ENCODE measurements around the gene MYLK. TPM values are rescaled to one million over a fixed set of nuclear protein-coding genes. Genes with fewer than 3 reads are reported as not detected.

Gene MYLK
- total and polyA plus RNA-seq, 10 of the 15 experiments (the other 5 are each of a cell fraction or from before 2014, with no cell fraction given): 0.04 to 1.6 (median 0.42) TPM; not detected in 1

GRCh38 chr3:123602325-123602724 is 281.8 kb downstream of the MYLK start:
- 100% methylated on average over 1 of the region's 1 CpG for WGBS (ENCODE audit: insufficient coverage, insufficient replicate concordance, low lambda C conversion rate, missing lambda C conversion rate)
- Histone ChIP-seq H3K4me3 (no peak overlapping the region), H3K9ac (ENCODE audit: control insufficient read depth, insufficient read depth, low read length) (no peak overlapping the region), H3K4me1 (ENCODE audit: control insufficient read depth, insufficient read depth, low read length) (peaks cover 17% of the 10 kb centered on the region; the same call in 1 of the 2 replicates), H3K79me2 (ENCODE audit: control insufficient read depth, insufficient read depth, low read length) (no peaks in the 10 kb centered on the region), H4K20me1 (ENCODE audit: control insufficient read depth, insufficient read depth) (no peaks in the 10 kb centered on the region), H3K27me3 (replicated peaks in 1 of 2; ENCODE audit: control insufficient read depth in 2 of 2, insufficient read depth in 2 of 2, low read length in 1 of 2) (no peaks in the 10 kb centered on the region), H3K9me3 (replicated peaks; ENCODE audit: control insufficient read depth, insufficient read depth, low read length) (no peaks in the 10 kb centered on the region), H3K4me2 (ENCODE audit: control insufficient read depth, insufficient read depth) (no peak overlapping the region), H2AFZ (ENCODE audit: control insufficient read depth, low read depth, low read length) (no peak overlapping the region), H3K36me3 (ENCODE audit: control insufficient read depth in 2 of 2, insufficient read depth in 2 of 2, low read length in 1 of 2) (no peaks in the 10 kb centered on the region; a peak in 1 of 4 replicates), H3K27ac (ENCODE audit: control insufficient read depth, insufficient read depth) (no peak overlapping the region)
- POLR2A ChIA-PET: interaction anchor here (1.7 kb wide), 1 partner anchor 16 kb away, joined by 4 read pairs; no protein-coding TSS in a partner anchor
- in situ Hi-C loops (cut with MboI): no loop called here
- SMC1A ChIA-PET (ENCODE audit: uncharacterized antibody, unreplicated experiment): no interaction called here
- CTCF ChIA-PET: interaction anchor here (1.6 kb wide), 1 partner anchor 40 kb away, joined by 4 read pairs; no protein-coding TSS in a partner anchor
- no peak for DNase-seq (ENCODE audit: low read depth, low spot score)
- intact Hi-C loops (cut with micrococcal nuclease; ENCODE audit: unreplicated experiment): no loop called here
- no peak for ATAC-seq
- no peak for FAIRE-seq
- RAD21 ChIA-PET (ENCODE audit: unreplicated experiment): no interaction called here
- BruUV-seq (replicated peaks): no TSS peak
- TF ChIP-seq IRF3 (IDR thresholded peaks at IDR 0.05) (no peak), RELA (IDR thresholded peaks at IDR 0.05; ENCODE audit: borderline replicate concordance, partially characterized antibody) (no peak), ZNF207 (IDR thresholded peaks at IDR 0.05; ENCODE audit: borderline replicate concordance) (no peak), PAX5 (IDR thresholded peaks at IDR 0.05; ENCODE audit: borderline replicate concordance, low read depth, low read length) (no peak), MTA2 (IDR thresholded peaks at IDR 0.05; ENCODE audit: low read depth) (no peak), YBX1 (IDR thresholded peaks at IDR 0.05) (no peak), ATF7 (IDR thresholded peaks at IDR 0.05; ENCODE audit: low read depth) (no peak), FOXM1 (IDR thresholded peaks at IDR 0.05; ENCODE audit: low read depth, low read length) (no peak), TARDBP (IDR thresholded peaks at IDR 0.05; ENCODE audit: borderline replicate concordance) (no peak), POU2F2 (IDR thresholded peaks at IDR 0.05; ENCODE audit: borderline replicate concordance, low read depth, low read length) (no peak), POLR2AphosphoS5 (IDR thresholded peaks at IDR 0.05; ENCODE audit: low read length) (no peak), REST (IDR thresholded peaks at IDR 0.05; ENCODE audit: low read depth, low read length) (no peak), BCL11A (IDR thresholded peaks at IDR 0.05; ENCODE audit: low read depth, low read length) (no peak), RCOR1 (conservative IDR thresholded peaks at IDR 0.05; ENCODE audit: low read depth, low read length) (no peak), ZNF384 (IDR thresholded peaks at IDR 0.05; ENCODE audit: borderline replicate concordance, low read depth, low read length) (no peak), IRF4 (IDR thresholded peaks at IDR 0.05; ENCODE audit: low read depth, low read length) (no peak), RB1 (IDR thresholded peaks at IDR 0.05; ENCODE audit: borderline replicate concordance) (no peak), PRDM15 (CRISPR knock-in tag; IDR thresholded peaks at IDR 0.05) (no peak)
